ENCODE results near the gene SH3BP2.

The SH3BP2 gene

DNA sequence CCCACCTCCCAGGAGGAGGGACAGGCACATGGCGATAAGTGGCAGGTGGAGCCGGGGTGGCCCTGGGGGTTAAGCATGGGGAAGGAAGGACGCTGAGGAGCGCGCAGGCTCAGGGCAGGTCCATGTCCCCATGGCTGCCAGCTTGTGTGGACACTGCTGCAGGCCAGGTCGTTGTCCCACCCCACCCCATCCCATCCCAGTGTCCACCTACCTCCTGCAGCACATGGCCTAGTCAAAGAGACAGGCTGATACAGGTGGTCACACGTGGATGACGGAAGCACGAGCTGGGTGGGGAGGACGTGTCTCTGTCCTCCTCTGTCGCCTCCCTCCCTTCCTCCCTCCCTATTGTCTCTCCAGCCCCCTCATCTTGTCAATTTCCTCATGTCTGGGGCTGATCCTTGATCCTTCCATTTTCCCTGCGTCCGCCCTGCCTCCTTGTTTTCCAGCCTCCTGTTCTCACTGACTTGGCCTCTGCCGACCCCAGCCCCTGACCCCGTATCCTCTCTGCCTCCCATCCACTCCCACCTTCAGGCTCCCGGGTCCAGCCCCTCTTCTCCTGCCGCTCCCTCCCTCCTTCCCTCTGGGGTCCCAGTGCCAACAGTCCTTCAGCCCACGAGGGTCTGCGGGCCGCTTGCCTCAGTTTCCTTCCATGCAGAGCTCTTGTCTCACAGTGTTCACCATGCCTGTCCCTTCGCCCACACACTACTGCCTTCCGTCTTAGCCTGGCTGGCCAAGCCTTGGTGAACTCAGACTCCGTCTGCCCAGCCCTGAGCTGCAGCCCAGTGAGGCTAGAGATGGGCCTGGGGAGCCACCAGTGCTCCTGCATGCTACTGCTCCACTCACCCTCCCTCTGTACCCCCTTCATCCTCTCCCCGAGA lies 35.2 kb downstream of the SH3BP2 start:
- no peaks in the 10 kb centered on the region for H3K27me3 ChIP-seq (ENCODE audit: insufficient read depth, low read length, poor library complexity, severe bottlenecking)
- peaks cover under 1% of the 10 kb centered on the region; the same call in 1 of the 2 replicates for H3K79me2 ChIP-seq (ENCODE audit: insufficient read depth, low read length)
- H3K9me2 ChIP-seq (replicated peaks; ENCODE audit: low read depth, low read length): no peaks in the 10 kb centered on the region
- no peak overlapping the region for H3K9ac ChIP-seq (ENCODE audit: low read depth, low read length, poor library complexity, severe bottlenecking)
- H3K36me3 ChIP-seq (ENCODE audit: insufficient read depth, low read length): peaks cover 91% of the 10 kb centered on the region; the same call in 1 of the 2 replicates
- no peaks in the 10 kb centered on the region for H3K4me1 ChIP-seq (ENCODE audit: insufficient read depth, low read length, poor library complexity, severe bottlenecking)
- no peaks in the 10 kb centered on the region for H3K9me3 ChIP-seq (ENCODE audit: insufficient read depth, low read depth, low read length)
- H4K20me1 ChIP-seq (ENCODE audit: insufficient read depth, low read length, poor library complexity, severe bottlenecking): peaks cover 6% of the 10 kb centered on the region
- no peak overlapping the region for H2AFZ ChIP-seq (ENCODE audit: low read length)
- H3F3A ChIP-seq (ENCODE audit: low read depth): no peaks in the 10 kb centered on the region
- TF ChIP-seq, protein P1, sequence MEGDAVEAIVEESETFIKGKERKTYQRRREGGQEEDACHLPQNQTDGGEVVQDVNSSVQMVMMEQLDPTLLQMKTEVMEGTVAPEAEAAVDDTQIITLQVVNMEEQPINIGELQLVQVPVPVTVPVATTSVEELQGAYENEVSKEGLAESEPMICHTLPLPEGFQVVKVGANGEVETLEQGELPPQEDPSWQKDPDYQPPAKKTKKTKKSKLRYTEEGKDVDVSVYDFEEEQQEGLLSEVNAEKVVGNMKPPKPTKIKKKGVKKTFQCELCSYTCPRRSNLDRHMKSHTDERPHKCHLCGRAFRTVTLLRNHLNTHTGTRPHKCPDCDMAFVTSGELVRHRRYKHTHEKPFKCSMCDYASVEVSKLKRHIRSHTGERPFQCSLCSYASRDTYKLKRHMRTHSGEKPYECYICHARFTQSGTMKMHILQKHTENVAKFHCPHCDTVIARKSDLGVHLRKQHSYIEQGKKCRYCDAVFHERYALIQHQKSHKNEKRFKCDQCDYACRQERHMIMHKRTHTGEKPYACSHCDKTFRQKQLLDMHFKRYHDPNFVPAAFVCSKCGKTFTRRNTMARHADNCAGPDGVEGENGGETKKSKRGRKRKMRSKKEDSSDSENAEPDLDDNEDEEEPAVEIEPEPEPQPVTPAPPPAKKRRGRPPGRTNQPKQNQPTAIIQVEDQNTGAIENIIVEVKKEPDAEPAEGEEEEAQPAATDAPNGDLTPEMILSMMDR (conservative IDR thresholded peaks at IDR 0.05; ENCODE audit: low read length): no peak
- TF ChIP-seq EZH2phosphoT487 (IDR thresholded peaks at IDR 0.05; ENCODE audit: borderline replicate concordance): no peak
- no peak overlapping the region for H3K4me2 ChIP-seq (ENCODE audit: low read depth, low read length, poor library complexity, severe bottlenecking)
- H3K4me3 ChIP-seq (ENCODE audit: low read length, poor library complexity, severe bottlenecking): no peak overlapping the region

DNA sequence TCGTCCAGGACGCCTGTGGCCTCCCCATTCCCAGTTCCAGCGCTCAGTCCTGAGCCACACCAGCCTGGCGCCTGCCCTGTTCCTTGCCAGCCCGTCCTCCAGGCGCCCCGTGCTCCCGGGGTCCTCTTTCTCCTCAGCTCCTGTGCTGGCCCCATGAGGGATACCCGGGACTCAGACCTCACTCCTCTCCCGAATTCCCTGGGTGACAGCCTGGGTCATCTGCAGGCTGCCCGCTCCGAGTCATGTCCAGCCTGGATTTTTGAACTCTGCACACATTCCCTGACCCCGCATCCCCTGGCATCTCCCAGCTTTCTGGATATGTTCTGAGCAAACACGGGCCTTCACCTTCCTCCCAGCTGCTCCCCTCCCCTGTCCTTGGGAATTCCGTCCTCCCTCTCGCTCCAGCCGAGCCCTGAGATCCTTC lies 35.9 kb downstream of the SH3BP2 start:
- H3F3A ChIP-seq (ENCODE audit: low read depth): no peaks in the 10 kb centered on the region
- H4K20me1 ChIP-seq (ENCODE audit: insufficient read depth, low read length, poor library complexity, severe bottlenecking): peaks cover 2% of the 10 kb centered on the region
- no peaks in the 10 kb centered on the region for H3K79me2 ChIP-seq (ENCODE audit: insufficient read depth, low read length)
- no peaks in the 10 kb centered on the region for H3K9me2 ChIP-seq (replicated peaks; ENCODE audit: low read depth, low read length)
- no peak overlapping the region for H3K9ac ChIP-seq (ENCODE audit: low read depth, low read length, poor library complexity, severe bottlenecking)
- no peaks in the 10 kb centered on the region for H3K4me1 ChIP-seq (ENCODE audit: insufficient read depth, low read length, poor library complexity, severe bottlenecking)
- no peak overlapping the region for H2AFZ ChIP-seq (ENCODE audit: low read length)
- TF ChIP-seq, protein P1 (conservative IDR thresholded peaks at IDR 0.05; ENCODE audit: low read length): no peak
- TF ChIP-seq EZH2phosphoT487 (IDR thresholded peaks at IDR 0.05; ENCODE audit: borderline replicate concordance): no peak
- no peaks in the 10 kb centered on the region for H3K27me3 ChIP-seq (ENCODE audit: insufficient read depth, low read length, poor library complexity, severe bottlenecking)
- H3K4me3 ChIP-seq (ENCODE audit: low read length, poor library complexity, severe bottlenecking): no peak overlapping the region
- H3K9me3 ChIP-seq (ENCODE audit: insufficient read depth, low read depth, low read length): no peaks in the 10 kb centered on the region
- H3K4me2 ChIP-seq (ENCODE audit: low read depth, low read length, poor library complexity, severe bottlenecking): no peak overlapping the region
- H3K36me3 ChIP-seq (ENCODE audit: insufficient read depth, low read length): peaks cover 88% of the 10 kb centered on the region; the same call in 1 of the 2 replicates

DNA sequence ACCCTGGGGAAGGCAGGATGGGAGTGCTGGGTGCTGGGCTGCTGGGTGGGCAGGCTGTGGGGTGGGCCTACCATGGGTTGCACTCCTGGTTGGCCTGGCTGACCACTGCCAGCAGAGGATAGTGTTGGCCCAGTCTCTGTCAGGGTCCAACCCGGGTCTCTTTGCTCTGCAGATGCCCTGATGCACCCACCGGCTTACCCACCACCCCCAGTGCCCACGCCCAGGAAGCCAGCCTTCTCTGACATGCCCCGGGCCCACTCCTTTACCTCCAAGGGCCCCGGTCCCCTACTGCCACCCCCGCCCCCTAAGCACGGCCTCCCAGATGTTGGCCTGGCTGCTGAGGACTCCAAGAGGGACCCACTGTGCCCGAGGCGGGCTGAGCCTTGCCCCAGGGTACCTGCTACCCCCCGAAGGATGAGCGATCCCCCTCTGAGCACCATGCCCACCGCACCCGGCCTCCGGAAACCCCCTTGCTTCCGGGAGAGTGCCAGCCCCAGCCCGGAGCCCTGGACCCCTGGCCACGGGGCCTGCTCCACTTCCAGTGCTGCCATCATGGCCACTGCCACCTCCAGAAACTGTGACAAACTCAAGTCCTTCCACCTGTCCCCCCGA lies 36.5 kb downstream of the SH3BP2 start:
- no peaks in the 10 kb centered on the region for H3K9me3 ChIP-seq (ENCODE audit: insufficient read depth, low read depth, low read length)
- no peaks in the 10 kb centered on the region for H3K27me3 ChIP-seq (ENCODE audit: insufficient read depth, low read length, poor library complexity, severe bottlenecking)
- H3K4me1 ChIP-seq (ENCODE audit: insufficient read depth, low read length, poor library complexity, severe bottlenecking): peaks cover 6% of the 10 kb centered on the region
- no peaks in the 10 kb centered on the region for H3K79me2 ChIP-seq (ENCODE audit: insufficient read depth, low read length)
- no peak overlapping the region for H3K4me3 ChIP-seq (ENCODE audit: low read length, poor library complexity, severe bottlenecking)
- TF ChIP-seq EZH2phosphoT487 (IDR thresholded peaks at IDR 0.05; ENCODE audit: borderline replicate concordance): no peak
- TF ChIP-seq, protein P1 (conservative IDR thresholded peaks at IDR 0.05; ENCODE audit: low read length): no peak
- no peak overlapping the region for H3K9ac ChIP-seq (ENCODE audit: low read depth, low read length, poor library complexity, severe bottlenecking)
- no peak overlapping the region for H2AFZ ChIP-seq (ENCODE audit: low read length)
- H3K36me3 ChIP-seq (ENCODE audit: insufficient read depth, low read length): peaks cover 86% of the 10 kb centered on the region; the same call in 1 of the 2 replicates
- H4K20me1 ChIP-seq (ENCODE audit: insufficient read depth, low read length, poor library complexity, severe bottlenecking): peaks cover 5% of the 10 kb centered on the region
- H3F3A ChIP-seq (ENCODE audit: low read depth): no peaks in the 10 kb centered on the region
- no peaks in the 10 kb centered on the region for H3K9me2 ChIP-seq (replicated peaks; ENCODE audit: low read depth, low read length)
- no peak overlapping the region for H3K4me2 ChIP-seq (ENCODE audit: low read depth, low read length, poor library complexity, severe bottlenecking)
